Adrenal gland (tissue), 12 donors: ENCODE measurements around the gene GPAM. TPM values are rescaled to one million over a fixed set of nuclear protein-coding genes. Genes with fewer than 3 reads are reported as not detected.

ENCODE experiments used
- DNase-seq, 7 donors: peaks; one replicate each; pipeline ENCODE4 v3.0.0-alpha.2; 2019 to 2020
- H3K27ac ChIP-seq, 5 donors: fragments of 200-600 bp; sonication (generic) in 4 of 5; 1 replicate in 3 of 5; 2 replicates in 2 of 5; pipeline versions ENCODE4 v1.5.1 to v1.8.0; 2016 to 2020; ENCODE audit warnings: mild to moderate bottlenecking in 1 of 5
- H3K27me3 ChIP-seq: fragments of 200-600 bp; 2 replicates; pipeline ENCODE4 v1.8.0; 2021
- H3K36me3 ChIP-seq, 2 donors: fragments of 200-600 bp; replicated peaks in 1 of 2; 1 replicate in 1 of 2; 2 replicates in 1 of 2; pipeline versions ENCODE4 v1.5.1 to v1.8.0; 2018 to 2022
- H3K4me1 ChIP-seq, 2 donors: fragments of 200-600 bp; replicated peaks in 1 of 2; 1 replicate in 1 of 2; 2 replicates in 1 of 2; pipeline versions ENCODE4 v1.5.1 to v1.8.0; 2018 to 2021
- H3K4me3 ChIP-seq, 4 donors: fragments of 200-600 bp; sonication (generic) in 3 of 4; one replicate each; pipeline ENCODE4 v1.5.1; 2016 to 2018
- H3K9me3 ChIP-seq, 3 donors: fragments of 200-600 bp; sonication (generic) in 1 of 3; replicated peaks in 1 of 3; 1 replicate in 2 of 3; 2 replicates in 1 of 3; pipeline versions ENCODE4 v1.5.1 to v1.8.0; 2016 to 2021
- POLR2A ChIP-seq, 2 donors: fragments of 450-650 bp; IDR thresholded peaks; one replicate each; pipeline ENCODE4 v1.6.1; 2017; ENCODE audit warnings: antibody characterized with exemption in 2 of 2, mild to moderate bottlenecking in 2 of 2, moderate library complexity in 1 of 2
- WGBS, 4 donors: extraction: QIAGEN DNeasy Blood & Tissue Kit in 2 of 4; methylation state at CpG; one replicate each; pipeline versions ENCODE4 v1.1.5 to v1.1.7; 2013 to 2017; 5-methylcytosine and 5-hydroxymethylcytosine counted together
- intact Hi-C, 2 donors: fragments of 100-400 bp; cut with DNase I; formaldehyde crosslinking; loops; one replicate each; pipeline versions ENCODE4 v1.14.1 to v1.15.0; 2022 to 2023
- polyA plus RNA-seq, 3 donors: library from polyadenylated mRNA; stranded (reverse); fragments of 200-250 nt in 2 of 3; fragments of 350-450 nt in 1 of 3; fragmentation: Illumina TruSeq in 1 of 3; extraction: RNeasy Lipid Tissue Mini Kit (QIAGEN cat#74804) in 1 of 3; gene quantifications; one replicate each; pipeline ENCODE4 v1.2.3, GENCODE V29; 2013 to 2014
- total RNA-seq, 9 donors: library from RNA; depleted of rRNA in 4 of 9; stranded (reverse); fragments of >200 nt in 4 of 9; fragments of 120-200 nt in 1 of 9; fragmentation: NEBNext Ultra II Directional in 1 of 9; extraction: Animal tissue kit (Norgen Biotek cat#: 25700) in 1 of 9; gene quantifications; one replicate each; pipeline versions ENCODE4 v1.1.0 to v1.2.4, GENCODE V29; 2013 to 2023
- TF ChIP-seq, protein P1 (sequence below), 6 experiments: fragments of 450-650 bp in 4 of 6; fragments of 200-600 bp in 2 of 6; sonication (generic) in 1 of 6; IDR thresholded peaks; 1 replicate in 5 of 6; 2 replicates in 1 of 6; pipeline versions ENCODE4 v1.5.1 to v1.8.0; 2016 to 2021; ENCODE audit warnings: antibody characterized with exemption in 6 of 6, mild to moderate bottlenecking in 2 of 6, moderate library complexity in 1 of 6
- donor health status: healthy with polysubstance abuse.
- donor health status: Bipolar disorder and iron deficiency.
- donor health status: DM: yes; HTN: yes; CAD: no.
- donor health status: DM: no; HTN: no; CAD: no.
- donor health status: DM: no; HTN: no; CAD: no.
- donor health status: DM: yes; HTN: yes; CAD: no.

The GPAM gene
- total and polyA plus RNA-seq, 12 donors: 15.9 to 297 (median 104) TPM

DNA sequence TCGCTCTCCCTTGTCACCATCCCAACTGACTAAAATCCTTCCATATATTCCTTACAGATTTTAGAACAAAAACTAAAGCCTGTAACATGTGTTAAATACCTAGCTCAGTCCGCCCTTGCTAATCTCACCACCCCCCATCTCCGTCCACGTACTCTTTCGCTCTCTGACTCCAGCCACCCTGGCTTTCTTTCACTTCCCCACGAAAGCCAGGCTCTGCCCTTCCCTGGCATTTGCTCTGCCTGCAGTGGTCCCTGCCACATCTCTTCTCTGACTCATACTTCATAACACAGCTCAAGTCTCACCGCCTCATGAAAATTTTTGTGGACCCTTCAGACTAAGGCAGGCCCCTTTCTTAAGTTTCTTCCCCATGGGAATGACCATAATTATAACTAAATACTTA is 11.7 kb upstream of the GPAM start:
- TF ChIP-seq POLR2A (IDR thresholded peaks at IDR 0.05): no peak
- TF ChIP-seq, protein P1, sequence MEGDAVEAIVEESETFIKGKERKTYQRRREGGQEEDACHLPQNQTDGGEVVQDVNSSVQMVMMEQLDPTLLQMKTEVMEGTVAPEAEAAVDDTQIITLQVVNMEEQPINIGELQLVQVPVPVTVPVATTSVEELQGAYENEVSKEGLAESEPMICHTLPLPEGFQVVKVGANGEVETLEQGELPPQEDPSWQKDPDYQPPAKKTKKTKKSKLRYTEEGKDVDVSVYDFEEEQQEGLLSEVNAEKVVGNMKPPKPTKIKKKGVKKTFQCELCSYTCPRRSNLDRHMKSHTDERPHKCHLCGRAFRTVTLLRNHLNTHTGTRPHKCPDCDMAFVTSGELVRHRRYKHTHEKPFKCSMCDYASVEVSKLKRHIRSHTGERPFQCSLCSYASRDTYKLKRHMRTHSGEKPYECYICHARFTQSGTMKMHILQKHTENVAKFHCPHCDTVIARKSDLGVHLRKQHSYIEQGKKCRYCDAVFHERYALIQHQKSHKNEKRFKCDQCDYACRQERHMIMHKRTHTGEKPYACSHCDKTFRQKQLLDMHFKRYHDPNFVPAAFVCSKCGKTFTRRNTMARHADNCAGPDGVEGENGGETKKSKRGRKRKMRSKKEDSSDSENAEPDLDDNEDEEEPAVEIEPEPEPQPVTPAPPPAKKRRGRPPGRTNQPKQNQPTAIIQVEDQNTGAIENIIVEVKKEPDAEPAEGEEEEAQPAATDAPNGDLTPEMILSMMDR (IDR thresholded peaks at IDR 0.05): no peak
- intact Hi-C loops: no loop called here
- no peaks in the 10 kb centered on the region for H3K9me3 ChIP-seq
- no peaks in the 10 kb centered on the region for H3K36me3 ChIP-seq
- 81 to 83% (median 83%) methylated on average over 7 of the region's 7 CpGs for WGBS, 4 donors
- no peaks in the 10 kb centered on the region for H3K27me3 ChIP-seq
- H3K4me3 ChIP-seq: no peak overlapping the region
- no peak overlapping the region for H3K27ac ChIP-seq
- H3K4me1 ChIP-seq: no peaks in the 10 kb centered on the region
- DNase-seq: no peak

DNA sequence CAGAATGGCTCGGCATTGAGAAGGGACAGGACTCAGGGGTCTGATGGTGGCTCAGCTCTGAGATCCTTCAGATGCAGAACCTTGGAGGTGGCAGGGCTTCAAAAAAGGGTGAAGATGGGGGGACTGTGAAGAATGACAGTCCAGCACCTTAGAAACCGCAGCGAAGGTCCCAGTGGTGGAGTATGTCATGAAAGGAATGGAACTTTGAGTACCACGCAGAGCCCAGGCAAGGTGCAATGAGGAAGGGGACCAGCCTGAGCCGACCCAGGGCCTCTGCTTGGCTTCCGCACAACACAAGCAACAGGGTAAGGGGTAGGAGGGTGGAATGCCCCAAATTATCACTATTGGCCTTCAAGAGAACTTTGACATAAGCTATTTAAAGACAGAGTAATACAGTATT is 8.2 kb upstream of the GPAM start:
- intact Hi-C loops: no loop called here
- no peaks in the 10 kb centered on the region for H3K27me3 ChIP-seq
- no peaks in the 10 kb centered on the region for H3K9me3 ChIP-seq
- no peaks in the 10 kb centered on the region for H3K4me1 ChIP-seq
- no peaks in the 10 kb centered on the region for H3K36me3 ChIP-seq
- no peak overlapping the region for H3K4me3 ChIP-seq
- 91 to 94% (median 92%) methylated on average over 6 of the region's 6 CpGs for WGBS, 4 donors
- TF ChIP-seq, protein P1 (IDR thresholded peaks at IDR 0.05): no peak
- TF ChIP-seq POLR2A (IDR thresholded peaks at IDR 0.05): no peak
- no peak overlapping the region for H3K27ac ChIP-seq
- DNase-seq: peak in 1 of 7 donors; percentile 45

DNA sequence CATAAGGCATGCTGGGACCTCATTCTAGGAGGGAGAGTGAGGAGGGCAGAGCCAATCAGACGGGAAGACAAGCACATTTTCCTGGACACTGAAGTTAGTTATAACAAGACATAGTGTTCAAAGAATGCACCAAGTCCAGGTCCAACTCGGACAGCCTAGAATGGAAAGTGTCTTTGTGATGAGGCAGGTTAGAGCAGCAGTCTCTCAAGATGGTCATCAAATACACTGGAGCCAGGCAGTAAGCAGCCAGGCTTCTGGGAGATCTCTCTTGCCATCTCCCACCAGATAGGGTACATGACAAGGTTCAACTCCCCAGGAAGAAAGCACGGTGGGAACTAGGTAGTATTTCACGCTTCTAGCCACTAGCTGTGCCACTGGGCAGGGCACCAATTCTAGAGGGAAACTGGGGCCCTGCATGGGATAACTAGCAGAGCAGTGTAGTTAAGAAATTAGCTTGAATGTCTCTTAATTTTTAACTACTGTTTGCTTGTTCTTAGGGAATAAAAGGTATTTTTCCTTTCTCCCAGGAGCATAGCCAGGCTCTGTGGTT is 7.6 kb upstream of the GPAM start:
- H3K27me3 ChIP-seq: no peaks in the 10 kb centered on the region
- H3K36me3 ChIP-seq: no peaks in the 10 kb centered on the region
- no peaks in the 10 kb centered on the region for H3K9me3 ChIP-seq
- no peaks in the 10 kb centered on the region for H3K4me1 ChIP-seq
- no peak overlapping the region for H3K27ac ChIP-seq
- DNase-seq: no peak
- intact Hi-C loops: no loop called here
- 72 to 78% (median 74%) methylated on average over 4 of the region's 4 CpGs for WGBS, 4 donors
- no peak overlapping the region for H3K4me3 ChIP-seq
- TF ChIP-seq, protein P1 (IDR thresholded peaks at IDR 0.05): no peak
- TF ChIP-seq POLR2A (IDR thresholded peaks at IDR 0.05): no peak

DNA sequence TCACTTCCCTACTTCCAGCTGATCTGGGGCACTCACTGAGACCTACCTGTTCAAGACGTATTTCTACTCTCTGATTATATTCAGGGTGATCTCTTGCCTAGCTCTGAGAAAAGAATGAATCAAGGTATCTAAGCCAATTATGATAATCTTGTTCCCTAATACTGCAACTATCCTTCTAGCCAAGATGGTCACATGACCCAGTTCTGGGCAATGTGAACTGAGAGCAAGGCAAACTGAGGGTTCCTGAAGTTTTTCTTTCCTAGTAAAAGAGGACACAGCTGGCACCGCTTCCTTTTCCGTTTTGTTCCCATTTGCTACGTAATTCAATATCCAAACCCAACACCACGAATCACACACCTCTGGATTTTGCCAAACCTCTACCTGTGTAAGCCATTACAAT is 5.9 kb upstream of the GPAM start:
- Histone ChIP-seq H3K9me3 (no peaks in the 10 kb centered on the region), H3K4me3 (no peak overlapping the region), H3K27me3 (no peaks in the 10 kb centered on the region), H3K27ac (peak overlapping the region in 1 of 5 donors; percentile 10), H3K4me1 (peaks cover 4 to 7% of the 10 kb centered on the region in 2 donors), H3K36me3 (no peaks in the 10 kb centered on the region)
- WGBS, 4 donors: 66 to 88% (median 82%) methylated on average over 5 of the region's 5 CpGs
- TF ChIP-seq, protein P1 (IDR thresholded peaks at IDR 0.05): no peak
- TF ChIP-seq POLR2A (IDR thresholded peaks at IDR 0.05): no peak
- DNase-seq: no peak
- intact Hi-C loops: no loop called here
